ENCODE data around the gene FAF1.

- no peak for TF ChIP-seq CTCF (IDR thresholded peaks at IDR 0.05 in 4 of 5, conservative IDR thresholded peaks at IDR 0.05 in 1 of 5)
- TF ChIP-seq POLR2A (IDR thresholded peaks at IDR 0.05): no peak
These were observed 10.6 kb downstream of the FAF1 start for GRCh38 chr1:50949286-50949982.
